ACC112 (cell line): ENCODE results near the gene PKM.
"Not testable (repeated sequence)": the region's sequence is repeated elsewhere in the genome, so short reads cannot be mapped to it uniquely, and the experiment has no call there.

ENCODE experiments used
- H2AFZ ChIP-seq: fragments of 200-600 bp; sonication (generic); one replicate; pipeline ENCODE4 v1.6.0; 2017; ENCODE audit warnings: antibody characterized with exemption, low read length; ENCODE audit not compliant: unreplicated experiment
- H3K27ac ChIP-seq: fragments of 200-600 bp; sonication (generic); 2 replicates; pipeline ENCODE4 v1.5.1; 2014; ENCODE audit warnings: low read depth, mild to moderate bottlenecking, antibody characterized with exemption, low read length, moderate library complexity
- H3K27me3 ChIP-seq: fragments of 200-600 bp; sonication (generic); 2 replicates; pipeline ENCODE4 v1.6.1; 2014; ENCODE audit warnings: mild to moderate bottlenecking, antibody characterized with exemption, low read length, moderate library complexity, mixed read lengths; ENCODE audit not compliant: insufficient read depth
- H3K36me3 ChIP-seq: fragments of 200-600 bp; sonication (generic); 2 replicates; pipeline ENCODE4 v1.6.1; 2016; ENCODE audit warnings: mild to moderate bottlenecking, antibody characterized with exemption, low read length, moderate library complexity, mixed read lengths; ENCODE audit not compliant: insufficient read depth
- H3K4me1 ChIP-seq: fragments of 200-600 bp; sonication (generic); one replicate; pipeline ENCODE4 v1.6.1; 2016; ENCODE audit warnings: low read length, mixed read lengths; ENCODE audit not compliant: insufficient read depth, unreplicated experiment, control insufficient read depth
- H3K4me3 ChIP-seq: fragments of 200-600 bp; sonication (generic); 2 replicates; pipeline ENCODE4 v1.5.1; 2014; ENCODE audit warnings: mild to moderate bottlenecking, low read depth, low read length
- H3K79me2 ChIP-seq: fragments of 200-600 bp; sonication (generic); one replicate; pipeline ENCODE4 v1.6.0; 2016; ENCODE audit warnings: low read length; ENCODE audit not compliant: control insufficient read depth, unreplicated experiment, insufficient read depth

PKM gene

GRCh38 chr15:72176743-72177142 lies 54.2 kb downstream of the PKM start:
- Histone ChIP-seq H3K27me3 (0 out of 2 replicates have a peak, but pooled peaks cover 4% of the 10 kb centered on the region), H2AFZ (no peak overlapping the region), H3K27ac (no peak overlapping the region), H3K79me2 (no peaks in the 10 kb centered on the region), H3K4me1 (no peaks in the 10 kb centered on the region), H3K36me3 (no peaks in the 10 kb centered on the region), H3K4me3 (no peak overlapping the region)

GRCh38 chr15:72176159-72176558 lies 54.8 kb downstream of the PKM start:
- no peaks in the 10 kb centered on the region for H3K4me1 ChIP-seq
- 0 out of 2 replicates have a peak, but pooled peaks cover 4% of the 10 kb centered on the region for H3K27me3 ChIP-seq
- no peak overlapping the region for H3K4me3 ChIP-seq
- H3K79me2 ChIP-seq = no peaks in the 10 kb centered on the region
- no peak overlapping the region for H3K27ac ChIP-seq
- no peak overlapping the region for H2AFZ ChIP-seq
- H3K36me3 ChIP-seq = no peaks in the 10 kb centered on the region

- no peaks in the 10 kb centered on the region for H3K36me3 ChIP-seq
- no peaks in the 10 kb centered on the region for H3K4me1 ChIP-seq
- H3K79me2 ChIP-seq = no peaks in the 10 kb centered on the region
- no peak overlapping the region for H3K27ac ChIP-seq
- no peak overlapping the region for H3K4me3 ChIP-seq
- 0 out of 2 replicates have a peak, but pooled peaks cover 4% of the 10 kb centered on the region for H3K27me3 ChIP-seq
- no peak overlapping the region for H2AFZ ChIP-seq
These were observed 55.6 kb downstream of the PKM start for GRCh38 chr15:72175186-72176044.

GRCh38 chr15:72174551-72175165 lies 56.3 kb downstream of the PKM start:
- no peak overlapping the region for H3K27ac ChIP-seq
- H3K79me2 ChIP-seq = no peaks in the 10 kb centered on the region
- H3K27me3 ChIP-seq = 0 out of 2 replicates have a peak, but pooled peaks cover 4% of the 10 kb centered on the region
- H3K4me3 ChIP-seq = no peak overlapping the region
- no peaks in the 10 kb centered on the region for H3K36me3 ChIP-seq
- H2AFZ ChIP-seq = no peak overlapping the region
- H3K4me1 ChIP-seq = no peaks in the 10 kb centered on the region

GRCh38 chr15:72173864-72174550 lies 57.0 kb downstream of the PKM start:
- Histone ChIP-seq H3K4me1 (no peaks in the 10 kb centered on the region), H3K4me3 (no peak overlapping the region), H3K79me2 (no peaks in the 10 kb centered on the region), H3K36me3 (no peaks in the 10 kb centered on the region), H2AFZ (no peak overlapping the region), H3K27me3 (0 out of 2 replicates have a peak, but pooled peaks cover 4% of the 10 kb centered on the region), H3K27ac (no peak overlapping the region)

- H3K4me1 ChIP-seq = no peaks in the 10 kb centered on the region
- no peak overlapping the region for H3K27ac ChIP-seq
These were observed 57.6 kb downstream of the PKM start for GRCh38 chr15:72173401-72173800.

GRCh38 chr15:72172796-72173195 lies 58.2 kb downstream of the PKM start:
- Histone ChIP-seq H3K36me3 (no peaks in the 10 kb centered on the region), H3K27me3 (0 out of 2 replicates have a peak, but pooled peaks cover 9% of the 10 kb centered on the region), H3K4me1 (no peaks in the 10 kb centered on the region), H3K79me2 (no peaks in the 10 kb centered on the region), H2AFZ (no peak overlapping the region), H3K4me3 (no peak overlapping the region), H3K27ac (no peak overlapping the region)

More at GRCh38 chr15:72173401-72173800, 57.6 kb downstream of the PKM start:
- H3K4me3 ChIP-seq = no peak overlapping the region
- no peaks in the 10 kb centered on the region for H3K79me2 ChIP-seq
- no peak overlapping the region for H2AFZ ChIP-seq
- H3K27me3 ChIP-seq = 0 out of 2 replicates have a peak, but pooled peaks cover 6% of the 10 kb centered on the region
- H3K36me3 ChIP-seq = no peaks in the 10 kb centered on the region

- not testable (repeated sequence) for H3K27me3 ChIP-seq
These were observed 59.0 kb downstream of the PKM start for GRCh38 chr15:72171978-72172377.

GRCh38 chr15:72170691-72171090 lies 60.3 kb downstream of the PKM start:
- no peaks in the 10 kb centered on the region for H3K79me2 ChIP-seq
- H3K36me3 ChIP-seq = no peaks in the 10 kb centered on the region
- H3K4me3 ChIP-seq = no peak overlapping the region
- H3K27me3 ChIP-seq = 0 out of 2 replicates have a peak, but pooled peaks cover 9% of the 10 kb centered on the region
- no peaks in the 10 kb centered on the region for H3K4me1 ChIP-seq
- H2AFZ ChIP-seq = no peak overlapping the region
- H3K27ac ChIP-seq = no peak overlapping the region

More at GRCh38 chr15:72171978-72172377, 59.0 kb downstream of the PKM start:
- H3K79me2 ChIP-seq, H3K4me1 ChIP-seq, H3K4me3 ChIP-seq, H2AFZ ChIP-seq, H3K27ac ChIP-seq, H3K36me3 ChIP-seq: not testable (repeated sequence)

GRCh38 chr15:72169921-72170611 lies 60.9 kb downstream of the PKM start:
- Histone ChIP-seq H3K27me3 (0 out of 2 replicates have a peak, but pooled peaks cover 9% of the 10 kb centered on the region), H3K27ac (no peak overlapping the region), H3K79me2 (no peaks in the 10 kb centered on the region), H3K4me3 (no peak overlapping the region), H2AFZ (no peak overlapping the region), H3K4me1 (no peaks in the 10 kb centered on the region), H3K36me3 (no peaks in the 10 kb centered on the region)
